CD14-positive monocyte (primary cell): ENCODE results near the gene COL21A1. TPM values are rescaled to one million over a fixed set of nuclear protein-coding genes. Genes with fewer than 3 reads are reported as not detected.

Experiments
- DNase-seq, 3 donors: peaks; one replicate each; pipeline ENCODE4 v3.0.0-alpha.2; 2011 to 2022
- H2AFZ ChIP-seq: 2 replicates; pipeline ENCODE4 v1.6.0; 2012; ENCODE audit warnings: mild to moderate bottlenecking, low read depth, low read length, inconsistent platforms; ENCODE audit not compliant: insufficient read depth, poor library complexity, severe bottlenecking
- H3K27ac ChIP-seq, 2 donors: 1 replicate in 1 of 2; 2 replicates in 1 of 2; pipeline ENCODE4 v1.5.1; 2012 to 2013; ENCODE audit warnings: low read length in 2 of 2, control low read depth in 1 of 2, inconsistent platforms in 1 of 2, low read depth in 1 of 2, mild to moderate bottlenecking in 1 of 2
- H3K27me3 ChIP-seq, 2 donors: one replicate each; pipeline versions ENCODE4 v1.6.0 to v1.6.1; 2011 to 2013; ENCODE audit warnings: low read length in 2 of 2; ENCODE audit not compliant: control insufficient read depth in 2 of 2, insufficient read depth in 2 of 2
- H3K36me3 ChIP-seq, 2 donors: replicated peaks in 1 of 2; 1 replicate in 1 of 2; 2 replicates in 1 of 2; pipeline versions ENCODE4 v1.5.1 to v1.6.1; 2012 to 2013; ENCODE audit warnings: low read length in 2 of 2, control low read depth in 1 of 2, inconsistent platforms in 1 of 2, mild to moderate bottlenecking in 1 of 2; ENCODE audit not compliant: insufficient read depth in 2 of 2, control insufficient read depth in 1 of 2
- H3K4me1 ChIP-seq, 2 donors: 1 replicate in 1 of 2; 2 replicates in 1 of 2; pipeline versions ENCODE4 v1.5.1 to v1.6.1; 2012 to 2013; ENCODE audit warnings: low read length in 2 of 2, control low read depth in 1 of 2, inconsistent platforms in 1 of 2, mild to moderate bottlenecking in 1 of 2, moderate library complexity in 1 of 2; ENCODE audit not compliant: insufficient read depth in 2 of 2, control insufficient read depth in 1 of 2
- H3K4me2 ChIP-seq: replicated peaks from 2 replicates; pipeline ENCODE3; 2012; ENCODE audit warnings: low read length, moderate library complexity, mild to moderate bottlenecking; ENCODE audit not compliant: poor library complexity, severe bottlenecking; ENCODE audit errors: extremely low read depth
- H3K4me3 ChIP-seq, 3 experiments: fragments of 200-600 bp in 1 of 3; sonication (generic) in 1 of 3; replicated peaks in 1 of 3; 1 replicate in 2 of 3; 2 replicates in 1 of 3; pipeline ENCODE4 v1.5.1; 2011 to 2013; ENCODE audit warnings: low read length in 3 of 3, mild to moderate bottlenecking in 3 of 3, control low read depth in 2 of 3, low read depth in 2 of 3, inconsistent platforms in 1 of 3, moderate library complexity in 1 of 3
- H3K79me2 ChIP-seq: 2 replicates; pipeline ENCODE4 v1.6.0; 2012; ENCODE audit warnings: mild to moderate bottlenecking, control low read depth, inconsistent platforms, low read length, moderate library complexity; ENCODE audit not compliant: insufficient read depth
- H3K9ac ChIP-seq: 2 replicates; pipeline ENCODE4 v1.6.0; 2017; ENCODE audit warnings: low read length, mild to moderate bottlenecking; ENCODE audit not compliant: insufficient read depth, poor library complexity, severe bottlenecking
- H3K9me3 ChIP-seq, 2 donors: replicated peaks in 1 of 2; 1 replicate in 1 of 2; 2 replicates in 1 of 2; pipeline versions ENCODE4 v1.5.1 to v1.6.1; 2012 to 2013; ENCODE audit warnings: low read length in 2 of 2, control low read depth in 1 of 2; ENCODE audit not compliant: control insufficient read depth in 1 of 2, insufficient read depth in 1 of 2
- H4K20me1 ChIP-seq: 2 replicates; pipeline ENCODE4 v1.6.0; 2012; ENCODE audit warnings: mild to moderate bottlenecking, low read length, control low read depth, moderate library complexity; ENCODE audit not compliant: insufficient read depth
- H3K27ac Mint-ChIP-seq, 7 donors: one replicate each; pipeline ENCODE4 v1.8.0; 2020; ENCODE audit warnings: mild to moderate bottlenecking in 7 of 7, mixed read lengths in 7 of 7, moderate library complexity in 6 of 7, inconsistent platforms in 2 of 7
- H3K27me3 Mint-ChIP-seq, 3 donors: one replicate each; pipeline ENCODE4 v1.8.0; 2021 to 2022; ENCODE audit warnings: low read depth in 3 of 3, mild to moderate bottlenecking in 3 of 3, mixed read lengths in 3 of 3, moderate library complexity in 3 of 3, inconsistent platforms in 1 of 3
- H3K36me3 Mint-ChIP-seq, 2 donors: one replicate each; pipeline ENCODE4 v1.8.0; 2020; ENCODE audit warnings: mixed read lengths in 2 of 2, inconsistent platforms in 1 of 2, mild to moderate bottlenecking in 1 of 2
- H3K4me1 Mint-ChIP-seq: one replicate; pipeline ENCODE4 v1.8.0; 2020; ENCODE audit warnings: mild to moderate bottlenecking, mixed read lengths
- H3K4me3 Mint-ChIP-seq, 2 donors: one replicate each; pipeline ENCODE4 v1.8.0; 2020; ENCODE audit warnings: mild to moderate bottlenecking in 2 of 2, mixed read lengths in 2 of 2, moderate library complexity in 1 of 2
- H3K9me3 Mint-ChIP-seq, 7 donors: one replicate each; pipeline ENCODE4 v1.8.0; 2020 to 2022; ENCODE audit warnings: mixed read lengths in 7 of 7, mild to moderate bottlenecking in 6 of 7, moderate library complexity in 6 of 7, inconsistent platforms in 2 of 7
- WGBS: methylation state at CpG from one replicate; pipeline ENCODE4 v1.1.5; 2013; ENCODE audit warnings: missing lambda C conversion rate; ENCODE audit not compliant: insufficient coverage; 5-methylcytosine and 5-hydroxymethylcytosine counted together
- intact Hi-C, 2 donors: fragments of 100-400 bp; cut with micrococcal nuclease; formaldehyde crosslinking; loops; one replicate each; pipeline versions ENCODE4 v1.15.0 to v1.15.1; 2023
- polyA plus RNA-seq, 3 donors: library from polyadenylated mRNA; depleted of rRNA in 1 of 3; unstranded in 2 of 3; stranded (reverse) in 1 of 3; fragments of 300-500 nt in 2 of 3; fragments of >200 nt in 1 of 3; fragmentation: Illumina TruSeq in 2 of 3; gene quantifications; 1 replicate in 2 of 3; 2 replicates in 1 of 3; pipeline ENCODE4 v1.2.3, GENCODE V29; 2012 to 2021
- TF ChIP-seq, protein P1 (sequence below): fragments of 200-600 bp; IDR thresholded peaks from one replicate; pipeline ENCODE4 v1.8.0; 2022; ENCODE audit warnings: antibody characterized with exemption, mild to moderate bottlenecking

Gene COL21A1
- polyA plus RNA-seq, 3 donors = 0.03 TPM; not detected in 2

GRCh38 chr6:56033401-56033800 lies 214.0 kb downstream of the COL21A1 start:
- Histone ChIP-seq H2AFZ (no peak overlapping the region), H3K4me3 (no peak overlapping the region), H3K9me3 (no peaks in the 10 kb centered on the region), H3K79me2 (no peaks in the 10 kb centered on the region), H3K36me3 (no peaks in the 10 kb centered on the region), H3K27me3 (no peaks in the 10 kb centered on the region), H3K27ac (no peak overlapping the region), H3K4me1 (no peaks in the 10 kb centered on the region), H3K9ac (no peak overlapping the region), H4K20me1 (no peaks in the 10 kb centered on the region), H3K4me2 (no peak overlapping the region)
- 100% methylated on average over 2 of the region's 2 CpGs for WGBS
- Mint-ChIP-seq H3K27me3 (peaks cover 3 to 7% (median 4%) of the 10 kb centered on the region in 3 donors), H3K36me3 (peaks cover 0 to 1% of the 10 kb centered on the region in 2 donors), H3K4me1 (peaks cover 1% of the 10 kb centered on the region), H3K27ac (no peak overlapping the region), H3K9me3 (peaks cover 0 to 9% (median 7%) of the 10 kb centered on the region in 7 donors), H3K4me3 (no peak overlapping the region)
- intact Hi-C loops = no loop called here
- no peak for DNase-seq
- TF ChIP-seq, protein P1, sequence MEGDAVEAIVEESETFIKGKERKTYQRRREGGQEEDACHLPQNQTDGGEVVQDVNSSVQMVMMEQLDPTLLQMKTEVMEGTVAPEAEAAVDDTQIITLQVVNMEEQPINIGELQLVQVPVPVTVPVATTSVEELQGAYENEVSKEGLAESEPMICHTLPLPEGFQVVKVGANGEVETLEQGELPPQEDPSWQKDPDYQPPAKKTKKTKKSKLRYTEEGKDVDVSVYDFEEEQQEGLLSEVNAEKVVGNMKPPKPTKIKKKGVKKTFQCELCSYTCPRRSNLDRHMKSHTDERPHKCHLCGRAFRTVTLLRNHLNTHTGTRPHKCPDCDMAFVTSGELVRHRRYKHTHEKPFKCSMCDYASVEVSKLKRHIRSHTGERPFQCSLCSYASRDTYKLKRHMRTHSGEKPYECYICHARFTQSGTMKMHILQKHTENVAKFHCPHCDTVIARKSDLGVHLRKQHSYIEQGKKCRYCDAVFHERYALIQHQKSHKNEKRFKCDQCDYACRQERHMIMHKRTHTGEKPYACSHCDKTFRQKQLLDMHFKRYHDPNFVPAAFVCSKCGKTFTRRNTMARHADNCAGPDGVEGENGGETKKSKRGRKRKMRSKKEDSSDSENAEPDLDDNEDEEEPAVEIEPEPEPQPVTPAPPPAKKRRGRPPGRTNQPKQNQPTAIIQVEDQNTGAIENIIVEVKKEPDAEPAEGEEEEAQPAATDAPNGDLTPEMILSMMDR = no peak

DNA sequence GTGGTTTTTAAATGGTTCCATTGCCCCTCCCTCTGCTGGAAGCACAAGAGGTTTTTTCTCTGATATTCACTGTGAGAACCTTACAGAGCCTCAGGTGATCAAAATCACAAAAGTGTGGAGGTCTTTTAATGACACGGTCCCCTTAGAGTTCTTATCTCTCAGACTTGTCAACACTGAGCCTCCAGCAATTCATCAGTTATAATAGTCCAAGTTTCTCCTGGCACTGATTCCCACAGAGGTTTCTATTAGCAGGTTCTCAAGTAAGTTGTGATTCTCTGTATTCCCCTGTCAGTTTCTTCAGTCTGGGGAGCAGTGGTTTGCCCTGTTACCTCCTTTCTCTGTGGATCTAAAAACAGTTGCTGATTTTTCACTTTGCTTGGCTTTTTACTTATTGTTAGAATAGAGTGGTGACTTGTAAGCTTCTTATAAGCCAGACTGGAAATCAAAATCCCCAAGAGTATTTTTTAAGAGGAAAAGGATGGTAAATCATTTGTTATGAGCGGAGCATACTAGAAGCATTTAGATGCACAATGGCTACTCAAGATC lies 214.6 kb downstream of the COL21A1 start:
- Histone ChIP-seq H4K20me1 (no peaks in the 10 kb centered on the region), H3K4me3 (no peak overlapping the region), H3K9me3 (no peaks in the 10 kb centered on the region), H3K79me2 (no peaks in the 10 kb centered on the region), H3K27ac (no peak overlapping the region), H3K9ac (no peak overlapping the region), H2AFZ (no peak overlapping the region), H3K4me2 (no peak overlapping the region), H3K4me1 (no peaks in the 10 kb centered on the region), H3K36me3 (no peaks in the 10 kb centered on the region), H3K27me3 (no peaks in the 10 kb centered on the region)
- Mint-ChIP-seq H3K36me3 (no peaks in the 10 kb centered on the region), H3K27me3 (peaks cover 3 to 7% (median 4%) of the 10 kb centered on the region in 3 donors), H3K4me3 (no peak overlapping the region), H3K4me1 (no peaks in the 10 kb centered on the region), H3K9me3 (peaks cover 0 to 11% (median 6%) of the 10 kb centered on the region in 7 donors), H3K27ac (no peak overlapping the region)
- TF ChIP-seq, protein P1 = no peak
- no peak for DNase-seq
- no CpG with 5 or more reads among the region's 2 CpGs for WGBS
- intact Hi-C loops = no loop called here
